Esophagus squamous epithelium (tissue), 5 donors: ENCODE results near the gene EHBP1. TPM values are rescaled to one million over a fixed set of nuclear protein-coding genes. Genes with fewer than 3 reads are reported as not detected.

Source experiments
- DNase-seq: peaks from one replicate; lab custom pipeline; 2025; lab: John Stamatoyannopoulos, UW
- H3K27ac ChIP-seq, 4 donors: fragments of 200-600 bp; sonication (generic); one replicate each; pipeline ENCODE4 v1.5.1; 2016 to 2019; ENCODE audit warnings: mild to moderate bottlenecking in 1 of 4
- H3K27me3 ChIP-seq, 4 donors: fragments of 200-600 bp; sonication (generic); 1 replicate in 3 of 4; 2 replicates in 1 of 4; pipeline versions ENCODE4 v1.5.1 to v1.6.0; 2017 to 2021; ENCODE audit warnings: antibody characterized with exemption in 1 of 4
- H3K36me3 ChIP-seq, 3 donors: fragments of 200-600 bp; sonication (generic); one replicate each; pipeline ENCODE4 v1.5.1; 2016 to 2019
- H3K4me1 ChIP-seq, 3 donors: fragments of 200-600 bp; sonication (generic); one replicate each; pipeline ENCODE4 v1.5.1; 2017 to 2019
- H3K4me3 ChIP-seq, 4 donors: fragments of 200-600 bp; sonication (generic); 1 replicate in 3 of 4; 2 replicates in 1 of 4; pipeline ENCODE4 v1.5.1; 2016 to 2019; ENCODE audit warnings: mild to moderate bottlenecking in 2 of 4, moderate library complexity in 1 of 4
- H3K9me3 ChIP-seq, 3 donors: fragments of 200-600 bp; sonication (generic); one replicate each; pipeline ENCODE4 v1.5.1; 2016 to 2019
- POLR2A ChIP-seq, 4 donors: fragments of 450-650 bp; IDR thresholded peaks; one replicate each; pipeline ENCODE4 v1.6.1; 2017; ENCODE audit warnings: antibody characterized with exemption in 4 of 4, mild to moderate bottlenecking in 4 of 4, moderate library complexity in 3 of 4
- WGBS, 2 donors: methylation state at CpG; one replicate each; pipeline ENCODE4 v1.1.5; 2018; 5-methylcytosine and 5-hydroxymethylcytosine counted together
- intact Hi-C: fragments of 100-400 bp; cut with DNase I; formaldehyde crosslinking; loops from one replicate; pipeline ENCODE4 v1.15.0; 2022
- total RNA-seq, 4 donors: library from RNA; depleted of rRNA; stranded (reverse); fragments of >200 nt; gene quantifications; one replicate each; pipeline ENCODE4 v1.1.0, GENCODE V29; 2016
- TF ChIP-seq, protein P1 (sequence below), 6 experiments: fragments of 450-650 bp in 4 of 6; fragments of 200-600 bp in 2 of 6; sonication (generic) in 2 of 6; IDR thresholded peaks; one replicate each; pipeline ENCODE4 v1.5.1; 2016 to 2019; ENCODE audit warnings: antibody characterized with exemption in 6 of 6, mild to moderate bottlenecking in 4 of 6, moderate library complexity in 4 of 6
- donor health status: DM: yes; HTN: yes; CAD: no.

The EHBP1 gene
- total RNA-seq, 4 donors from 2014 or later, result 59.6 to 111 (median 77.9) TPM

GRCh38 chr2:62964050-62964449 is 258.5 kb downstream of the EHBP1 start:
- H3K9me3 ChIP-seq, result no peaks in the 10 kb centered on the region
- no peaks in the 10 kb centered on the region for H3K27me3 ChIP-seq

DNA sequence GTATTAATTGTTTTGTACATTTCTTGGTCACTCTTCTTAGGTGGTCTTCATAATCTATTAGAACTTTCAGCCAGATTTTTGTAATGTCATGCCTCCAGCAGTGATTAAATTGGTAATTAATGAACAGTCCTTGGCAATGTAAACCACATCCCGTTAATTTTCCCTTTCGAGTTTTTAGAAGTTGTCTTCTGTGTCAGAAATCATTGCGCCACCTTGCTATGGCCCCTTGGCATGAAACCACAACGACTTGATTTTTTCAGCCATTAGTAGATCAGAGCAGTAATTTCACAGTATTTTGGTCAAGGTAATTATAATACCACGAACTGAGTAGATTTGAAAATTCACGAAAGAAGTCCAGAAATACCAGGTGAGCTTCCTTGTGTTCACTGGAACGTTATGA is 259.2 kb downstream of the EHBP1 start:
- no peak for TF ChIP-seq POLR2A (IDR thresholded peaks at IDR 0.05)
- TF ChIP-seq, protein P1, sequence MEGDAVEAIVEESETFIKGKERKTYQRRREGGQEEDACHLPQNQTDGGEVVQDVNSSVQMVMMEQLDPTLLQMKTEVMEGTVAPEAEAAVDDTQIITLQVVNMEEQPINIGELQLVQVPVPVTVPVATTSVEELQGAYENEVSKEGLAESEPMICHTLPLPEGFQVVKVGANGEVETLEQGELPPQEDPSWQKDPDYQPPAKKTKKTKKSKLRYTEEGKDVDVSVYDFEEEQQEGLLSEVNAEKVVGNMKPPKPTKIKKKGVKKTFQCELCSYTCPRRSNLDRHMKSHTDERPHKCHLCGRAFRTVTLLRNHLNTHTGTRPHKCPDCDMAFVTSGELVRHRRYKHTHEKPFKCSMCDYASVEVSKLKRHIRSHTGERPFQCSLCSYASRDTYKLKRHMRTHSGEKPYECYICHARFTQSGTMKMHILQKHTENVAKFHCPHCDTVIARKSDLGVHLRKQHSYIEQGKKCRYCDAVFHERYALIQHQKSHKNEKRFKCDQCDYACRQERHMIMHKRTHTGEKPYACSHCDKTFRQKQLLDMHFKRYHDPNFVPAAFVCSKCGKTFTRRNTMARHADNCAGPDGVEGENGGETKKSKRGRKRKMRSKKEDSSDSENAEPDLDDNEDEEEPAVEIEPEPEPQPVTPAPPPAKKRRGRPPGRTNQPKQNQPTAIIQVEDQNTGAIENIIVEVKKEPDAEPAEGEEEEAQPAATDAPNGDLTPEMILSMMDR (IDR thresholded peaks at IDR 0.05), result no peak
- Histone ChIP-seq H3K4me1 (peaks cover 0 to 18% (median 0%) of the 10 kb centered on the region in 3 donors), H3K9me3 (no peaks in the 10 kb centered on the region), H3K4me3 (no peak overlapping the region), H3K36me3 (peaks cover 0 to 43% (median 5%) of the 10 kb centered on the region in 3 donors), H3K27me3 (no peaks in the 10 kb centered on the region), H3K27ac (no peak overlapping the region)
- no peak for DNase-seq
- intact Hi-C loops, result no loop called here
- WGBS, 2 donors, result 88 to 90% methylated on average over 7 of the region's 7 CpGs

More at GRCh38 chr2:62964050-62964449, 258.5 kb downstream of the EHBP1 start:
- 80 to 89% methylated on average over 2 of the region's 2 CpGs for WGBS, 2 donors
- DNase-seq, result no peak
- Histone ChIP-seq H3K27ac (no peak overlapping the region), H3K36me3 (peaks cover 0 to 50% (median 5%) of the 10 kb centered on the region in 3 donors), H3K4me1 (peaks cover 0 to 18% (median 0%) of the 10 kb centered on the region in 3 donors), H3K4me3 (no peak overlapping the region)
- intact Hi-C loops, result no loop called here
- no peak for TF ChIP-seq POLR2A (IDR thresholded peaks at IDR 0.05)
- TF ChIP-seq, protein P1 (IDR thresholded peaks at IDR 0.05), result no peak

DNA sequence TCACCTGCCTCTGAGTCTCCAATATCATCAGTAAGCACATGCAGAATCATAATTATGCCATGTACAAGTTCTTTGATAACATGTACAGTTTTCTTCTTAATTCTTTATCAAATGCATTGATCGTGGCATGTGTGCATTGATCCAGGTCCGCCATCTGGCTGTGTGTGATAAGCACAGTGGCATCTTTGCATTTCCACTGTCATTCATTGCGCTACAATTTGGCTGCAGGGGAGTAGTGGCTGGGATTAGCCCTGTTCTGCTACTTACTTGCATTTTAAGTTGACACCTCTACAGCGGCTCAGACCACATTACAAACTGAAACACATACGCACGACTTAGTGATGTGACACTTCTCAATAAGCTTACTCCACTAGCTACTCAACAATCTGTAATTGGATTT is 261.5 kb downstream of the EHBP1 start:
- intact Hi-C loops, result no loop called here
- Histone ChIP-seq H3K4me3 (no peak overlapping the region), H3K27me3 (no peaks in the 10 kb centered on the region), H3K9me3 (no peaks in the 10 kb centered on the region), H3K36me3 (peaks cover 0 to 28% (median 2%) of the 10 kb centered on the region in 3 donors), H3K27ac (no peak overlapping the region), H3K4me1 (peaks cover 0 to 18% (median 0%) of the 10 kb centered on the region in 3 donors)
- WGBS, 2 donors, result 92 to 95% methylated on average over 6 of the region's 6 CpGs
- no peak for DNase-seq
- TF ChIP-seq POLR2A (IDR thresholded peaks at IDR 0.05), result no peak
- TF ChIP-seq, protein P1 (IDR thresholded peaks at IDR 0.05), result no peak

GRCh38 chr2:62968168-62968567 is 262.7 kb downstream of the EHBP1 start:
- no peaks in the 10 kb centered on the region for H3K9me3 ChIP-seq

DNA sequence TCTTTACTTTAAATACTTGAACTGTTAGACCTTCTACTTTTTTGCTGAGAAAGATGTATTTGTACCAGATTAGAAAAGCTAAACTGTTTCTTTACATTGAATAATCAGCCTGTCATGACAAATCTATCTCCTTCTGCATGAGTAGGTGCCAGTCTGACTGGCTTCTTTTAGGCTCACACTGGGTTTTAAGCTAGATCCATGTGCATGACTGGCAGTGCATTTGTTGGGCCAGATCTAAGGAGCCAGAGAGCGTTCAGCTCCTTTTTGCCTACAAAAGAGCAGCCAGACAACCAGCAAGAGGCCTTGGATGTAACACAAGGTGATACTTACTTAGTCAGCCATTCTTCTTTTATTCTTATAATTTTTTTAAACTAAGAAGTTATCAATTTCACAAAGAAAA is 263.2 kb downstream of the EHBP1 start:
- no peak overlapping the region for H3K4me3 ChIP-seq
- no peaks in the 10 kb centered on the region for H3K9me3 ChIP-seq
- no peak for DNase-seq
- H3K27ac ChIP-seq, result peak overlapping the region in 3 of 4 donors; percentile 21 to 65 (median 62)
- H3K4me1 ChIP-seq, result peaks cover 0 to 18% (median 0%) of the 10 kb centered on the region in 3 donors
- intact Hi-C loops, result no loop called here
- WGBS, 2 donors, result 71% methylated on average over 1 of the region's 1 CpG
- H3K36me3 ChIP-seq, result peaks cover 0 to 19% (median 0%) of the 10 kb centered on the region in 3 donors
- TF ChIP-seq POLR2A (IDR thresholded peaks at IDR 0.05), result no peak
- TF ChIP-seq, protein P1 (IDR thresholded peaks at IDR 0.05), result no peak
- no peaks in the 10 kb centered on the region for H3K27me3 ChIP-seq

More at GRCh38 chr2:62968168-62968567, 262.7 kb downstream of the EHBP1 start:
- DNase-seq, result no peak
- peaks cover 0 to 17% (median 0%) of the 10 kb centered on the region in 3 donors for H3K36me3 ChIP-seq
- TF ChIP-seq POLR2A (IDR thresholded peaks at IDR 0.05), result no peak
- TF ChIP-seq, protein P1 (IDR thresholded peaks at IDR 0.05), result no peak
- peaks cover 0 to 18% (median 0%) of the 10 kb centered on the region in 3 donors for H3K4me1 ChIP-seq
- no peaks in the 10 kb centered on the region for H3K27me3 ChIP-seq
- WGBS, 2 donors, result 30 to 48% methylated on average over 1 of the region's 1 CpG
- intact Hi-C loops, result no loop called here
- peak overlapping the region in 3 of 4 donors; percentile 46 to 65 (median 62) for H3K27ac ChIP-seq
- no peak overlapping the region for H3K4me3 ChIP-seq
